ENCODE measurements around the gene IDH1. TPM values are rescaled to one million over a fixed set of nuclear protein-coding genes. Genes with fewer than 3 reads are reported as not detected.

IDH1 gene
- total RNA-seq, 1 donor from 2014 or later = 171 TPM

DNA sequence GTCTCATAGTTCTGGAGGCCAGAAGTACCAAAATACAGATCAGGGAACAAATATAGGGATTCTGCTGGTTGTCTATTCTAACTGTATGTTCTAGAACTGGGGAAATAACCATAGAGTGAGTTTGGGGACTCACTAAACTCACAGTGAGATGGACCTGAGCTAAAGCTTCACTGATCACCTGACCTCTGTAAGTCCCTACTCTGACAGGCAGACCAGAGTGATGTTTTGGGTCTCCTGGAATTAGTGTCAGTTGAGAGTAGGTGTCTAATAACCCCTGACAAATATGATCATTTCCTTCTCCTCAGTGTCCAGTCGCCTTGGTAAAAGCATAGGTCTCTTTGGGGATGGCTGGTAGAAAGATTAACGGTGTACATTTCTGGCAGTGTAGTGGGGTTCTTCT is 25.4 kb upstream of the IDH1 start:
- Mint-ChIP-seq H3K36me3 (ENCODE audit: low read depth, unreplicated experiment) (peaks cover 56% of the 10 kb centered on the region), H3K4me1 (ENCODE audit: unreplicated experiment) (no peaks in the 10 kb centered on the region), H3K9me3 (ENCODE audit: unreplicated experiment) (no peaks in the 10 kb centered on the region), H3K4me3 (ENCODE audit: unreplicated experiment) (no peak overlapping the region), H3K27ac (ENCODE audit: unreplicated experiment) (peak overlapping the region; percentile 59), H3K27me3 (ENCODE audit: unreplicated experiment) (no peaks in the 10 kb centered on the region)
- TF ChIP-seq, protein P1, sequence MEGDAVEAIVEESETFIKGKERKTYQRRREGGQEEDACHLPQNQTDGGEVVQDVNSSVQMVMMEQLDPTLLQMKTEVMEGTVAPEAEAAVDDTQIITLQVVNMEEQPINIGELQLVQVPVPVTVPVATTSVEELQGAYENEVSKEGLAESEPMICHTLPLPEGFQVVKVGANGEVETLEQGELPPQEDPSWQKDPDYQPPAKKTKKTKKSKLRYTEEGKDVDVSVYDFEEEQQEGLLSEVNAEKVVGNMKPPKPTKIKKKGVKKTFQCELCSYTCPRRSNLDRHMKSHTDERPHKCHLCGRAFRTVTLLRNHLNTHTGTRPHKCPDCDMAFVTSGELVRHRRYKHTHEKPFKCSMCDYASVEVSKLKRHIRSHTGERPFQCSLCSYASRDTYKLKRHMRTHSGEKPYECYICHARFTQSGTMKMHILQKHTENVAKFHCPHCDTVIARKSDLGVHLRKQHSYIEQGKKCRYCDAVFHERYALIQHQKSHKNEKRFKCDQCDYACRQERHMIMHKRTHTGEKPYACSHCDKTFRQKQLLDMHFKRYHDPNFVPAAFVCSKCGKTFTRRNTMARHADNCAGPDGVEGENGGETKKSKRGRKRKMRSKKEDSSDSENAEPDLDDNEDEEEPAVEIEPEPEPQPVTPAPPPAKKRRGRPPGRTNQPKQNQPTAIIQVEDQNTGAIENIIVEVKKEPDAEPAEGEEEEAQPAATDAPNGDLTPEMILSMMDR (IDR thresholded peaks at IDR 0.05; ENCODE audit: unreplicated experiment) = no peak
- no peak for DNase-seq (ENCODE audit: low spot score)

DNA sequence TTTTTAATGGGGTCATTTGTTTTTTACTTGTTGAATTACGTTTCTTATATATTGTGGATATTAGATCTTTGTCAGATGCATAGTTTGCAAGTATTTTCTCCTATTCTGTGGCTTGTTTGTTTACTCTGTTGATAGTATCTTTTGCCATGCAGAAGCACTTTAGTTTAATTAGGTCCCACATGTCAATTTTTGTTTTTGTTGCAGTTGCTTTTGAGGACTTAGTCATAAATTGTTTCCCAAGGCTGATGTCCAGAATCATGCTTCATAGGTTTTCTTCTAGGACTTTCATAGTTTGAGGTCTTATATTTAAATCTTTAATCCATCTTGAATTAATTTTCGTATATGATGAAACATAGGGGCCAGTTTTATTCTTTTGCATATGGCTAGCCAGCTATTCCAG is 24.4 kb upstream of the IDH1 start:
- Mint-ChIP-seq H3K4me1 (ENCODE audit: unreplicated experiment) (no peaks in the 10 kb centered on the region), H3K27ac (ENCODE audit: unreplicated experiment) (no peak overlapping the region), H3K36me3 (ENCODE audit: low read depth, unreplicated experiment) (peaks cover 57% of the 10 kb centered on the region)

DNA sequence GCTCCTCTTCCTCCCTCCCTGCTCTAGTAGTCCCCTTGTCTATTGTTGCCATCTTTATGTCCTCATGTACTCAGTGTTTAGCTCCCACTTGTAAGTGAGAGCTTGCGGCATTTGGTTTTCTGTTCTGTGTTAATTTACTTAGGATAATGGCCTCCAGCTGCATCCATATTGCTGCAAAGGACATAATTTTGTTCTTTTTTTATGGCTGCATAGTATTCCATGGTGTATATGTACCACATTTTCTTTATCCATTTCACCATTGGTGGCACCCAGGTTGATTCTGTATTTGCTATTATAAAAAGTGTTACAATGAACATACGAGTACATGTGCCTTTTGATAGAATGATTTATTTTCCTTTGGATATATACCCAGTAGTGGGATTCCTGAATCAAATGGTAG is 23.7 kb upstream of the IDH1 start:
- DNase-seq (ENCODE audit: low spot score) = no peak
- no peaks in the 10 kb centered on the region for H3K9me3 Mint-ChIP-seq (ENCODE audit: unreplicated experiment)
- no peak overlapping the region for H3K27ac Mint-ChIP-seq (ENCODE audit: unreplicated experiment)
- peaks cover 62% of the 10 kb centered on the region for H3K36me3 Mint-ChIP-seq (ENCODE audit: low read depth, unreplicated experiment)
- TF ChIP-seq, protein P1 (IDR thresholded peaks at IDR 0.05; ENCODE audit: unreplicated experiment) = no peak
- H3K4me3 Mint-ChIP-seq (ENCODE audit: unreplicated experiment) = peak overlapping the region; percentile 66
- no peaks in the 10 kb centered on the region for H3K27me3 Mint-ChIP-seq (ENCODE audit: unreplicated experiment)
- no peaks in the 10 kb centered on the region for H3K4me1 Mint-ChIP-seq (ENCODE audit: unreplicated experiment)

More for the DNA sequence above, 24.4 kb upstream of the IDH1 start:
- no peak for DNase-seq (ENCODE audit: low spot score)
- TF ChIP-seq, protein P1 (IDR thresholded peaks at IDR 0.05; ENCODE audit: unreplicated experiment) = no peak
- Mint-ChIP-seq H3K4me3 (ENCODE audit: unreplicated experiment) (no peak overlapping the region), H3K27me3 (ENCODE audit: unreplicated experiment) (no peaks in the 10 kb centered on the region), H3K9me3 (ENCODE audit: unreplicated experiment) (no peaks in the 10 kb centered on the region)

DNA sequence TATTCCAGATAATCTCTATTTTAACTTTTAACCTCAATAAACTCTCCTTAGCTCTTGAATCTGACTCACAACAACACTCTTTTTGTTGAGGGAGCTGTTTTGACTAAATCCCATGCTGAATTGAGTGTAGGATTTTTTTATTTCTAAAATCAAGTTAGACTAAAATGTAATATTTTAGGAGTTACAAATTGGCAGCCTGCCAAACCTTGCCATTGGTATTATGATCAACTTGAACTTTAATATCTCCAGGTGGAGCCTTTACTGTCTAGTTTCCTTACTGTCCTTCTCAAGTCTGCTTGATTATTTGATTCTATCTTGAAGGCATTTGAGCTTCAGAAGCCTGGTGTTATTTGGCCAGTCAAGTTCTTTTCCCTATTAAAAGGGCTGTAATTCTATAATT is 19.9 kb upstream of the IDH1 start:
- peaks cover 40% of the 10 kb centered on the region for H3K36me3 Mint-ChIP-seq (ENCODE audit: low read depth, unreplicated experiment)
- H3K4me1 Mint-ChIP-seq (ENCODE audit: unreplicated experiment) = no peaks in the 10 kb centered on the region
- H3K27ac Mint-ChIP-seq (ENCODE audit: unreplicated experiment) = no peak overlapping the region
- DNase-seq (ENCODE audit: low spot score) = no peak
- TF ChIP-seq, protein P1 (IDR thresholded peaks at IDR 0.05; ENCODE audit: unreplicated experiment) = no peak
- H3K27me3 Mint-ChIP-seq (ENCODE audit: unreplicated experiment) = no peaks in the 10 kb centered on the region
- no peaks in the 10 kb centered on the region for H3K9me3 Mint-ChIP-seq (ENCODE audit: unreplicated experiment)
- no peak overlapping the region for H3K4me3 Mint-ChIP-seq (ENCODE audit: unreplicated experiment)

DNA sequence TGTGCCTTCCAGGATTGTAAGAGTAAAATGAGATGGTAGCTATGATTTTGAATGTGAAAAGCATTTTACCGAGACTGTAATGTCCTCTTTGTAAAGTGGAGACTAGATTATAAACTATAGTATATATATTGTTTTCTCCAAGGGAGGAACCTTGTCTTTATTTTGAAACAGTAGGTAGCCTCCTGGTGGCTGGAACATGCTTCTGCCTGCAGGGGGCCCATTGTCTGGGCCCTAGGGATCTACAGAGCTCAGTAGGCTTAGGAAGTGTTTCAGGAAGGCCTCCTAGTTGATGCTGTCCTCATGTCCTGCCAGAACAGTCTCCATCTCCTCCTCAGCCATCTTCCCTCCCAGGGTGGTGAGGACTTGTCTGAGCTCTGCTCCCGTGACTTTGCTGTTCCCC is 14.2 kb upstream of the IDH1 start:
- no peak overlapping the region for H3K4me3 Mint-ChIP-seq (ENCODE audit: unreplicated experiment)
- H3K9me3 Mint-ChIP-seq (ENCODE audit: unreplicated experiment) = no peaks in the 10 kb centered on the region
- peaks cover 9% of the 10 kb centered on the region for H3K27me3 Mint-ChIP-seq (ENCODE audit: unreplicated experiment)
- H3K36me3 Mint-ChIP-seq (ENCODE audit: low read depth, unreplicated experiment) = peaks cover 10% of the 10 kb centered on the region
- TF ChIP-seq, protein P1 (IDR thresholded peaks at IDR 0.05; ENCODE audit: unreplicated experiment) = no peak
- H3K4me1 Mint-ChIP-seq (ENCODE audit: unreplicated experiment) = peaks cover 18% of the 10 kb centered on the region
- DNase-seq (ENCODE audit: low spot score) = no peak
- H3K27ac Mint-ChIP-seq (ENCODE audit: unreplicated experiment) = no peak overlapping the region
